ENCODE data around the gene RNU1-4.
"Not testable (repeated sequence)": the region's sequence is repeated elsewhere in the genome, so short reads cannot be mapped to it uniquely, and the experiment has no call there.

Gene RNU1-4

DNA sequence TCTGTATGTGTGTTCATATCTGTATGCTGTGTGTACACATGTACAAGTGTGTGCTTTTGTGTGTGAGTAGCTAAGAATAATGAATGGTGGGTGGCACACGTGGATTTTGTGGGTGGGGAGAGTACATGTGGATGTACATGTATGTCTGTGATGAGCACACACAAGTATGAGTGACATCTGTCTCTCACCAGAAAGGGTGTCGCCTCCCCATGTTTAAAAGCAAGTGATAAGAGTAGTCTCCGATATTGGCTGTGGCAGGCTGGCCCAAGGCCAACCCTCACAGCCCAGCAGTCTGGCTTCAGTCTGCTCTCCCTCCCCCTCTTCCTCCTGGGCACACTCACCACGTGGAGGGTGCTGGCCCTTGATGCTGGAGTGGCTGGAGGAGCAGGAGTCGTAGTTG is 36.7 kb upstream of the RNU1-4 start:
- not testable (repeated sequence) for DNase-seq; H3K27ac Mint-ChIP-seq; H3K4me3 Mint-ChIP-seq; H3K36me3 Mint-ChIP-seq (ENCODE audit: low read depth); H3K27me3 Mint-ChIP-seq (ENCODE audit: low read depth, poor library complexity); H3K9me3 Mint-ChIP-seq; H3K4me1 Mint-ChIP-seq

DNA sequence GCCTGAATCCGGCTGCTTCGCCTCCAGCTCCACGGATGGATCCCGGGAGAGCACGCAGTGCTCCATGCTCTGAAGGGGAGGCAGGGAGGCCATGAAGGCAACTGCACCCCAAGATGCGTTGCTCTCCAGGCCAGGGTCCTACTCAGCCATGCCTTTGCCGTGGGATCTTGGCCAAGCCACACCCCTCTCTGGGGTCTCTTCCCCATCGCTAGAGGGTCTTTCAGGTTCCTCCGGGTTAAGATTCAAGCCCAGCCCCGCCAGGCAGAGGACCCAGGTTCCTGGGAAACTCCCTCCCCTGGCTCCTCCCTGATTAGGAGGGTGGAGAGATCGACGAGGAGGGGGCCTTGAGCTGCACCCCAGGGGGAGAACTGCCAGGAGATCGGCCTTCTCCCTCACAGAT is 36.2 kb upstream of the RNU1-4 start:
- DNase-seq; H3K9me3 Mint-ChIP-seq; H3K27ac Mint-ChIP-seq; H3K4me1 Mint-ChIP-seq; H3K4me3 Mint-ChIP-seq; H3K36me3 Mint-ChIP-seq (ENCODE audit: low read depth); H3K27me3 Mint-ChIP-seq (ENCODE audit: low read depth, poor library complexity): not testable (repeated sequence)

DNA sequence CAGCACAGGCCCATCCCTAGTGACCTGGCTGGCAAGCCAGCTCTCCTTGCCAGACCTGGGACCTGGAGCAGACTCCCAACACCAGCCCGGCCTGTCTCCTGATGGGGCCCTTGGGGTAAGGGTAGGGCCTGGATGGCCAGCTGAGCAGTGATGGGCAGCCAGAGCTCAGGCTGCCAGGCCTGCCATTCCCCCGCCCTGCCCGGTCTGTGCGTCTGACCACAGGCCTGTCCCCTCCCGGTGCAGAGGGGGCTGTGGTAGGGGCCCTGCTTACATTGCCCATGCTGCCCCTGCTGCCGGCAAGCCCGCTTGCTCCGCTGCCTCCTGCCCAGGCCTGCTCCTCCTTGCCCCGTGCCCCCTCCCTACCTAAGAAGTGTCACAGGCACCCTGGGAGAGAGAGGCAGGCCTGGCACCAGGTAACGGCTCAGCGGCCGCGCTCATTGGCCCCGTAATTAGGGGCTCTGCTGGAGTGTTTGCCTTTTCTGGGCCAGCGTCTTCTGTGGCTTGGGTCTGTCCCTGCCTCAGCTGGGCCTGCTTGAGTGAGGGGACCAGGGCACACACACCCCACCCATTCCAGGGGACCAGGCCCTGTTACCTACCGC is 35.7 kb upstream of the RNU1-4 start:
- not testable (repeated sequence) for H3K9me3 Mint-ChIP-seq; H3K4me3 Mint-ChIP-seq; H3K36me3 Mint-ChIP-seq (ENCODE audit: low read depth); DNase-seq; H3K4me1 Mint-ChIP-seq; H3K27me3 Mint-ChIP-seq (ENCODE audit: low read depth, poor library complexity); H3K27ac Mint-ChIP-seq

DNA sequence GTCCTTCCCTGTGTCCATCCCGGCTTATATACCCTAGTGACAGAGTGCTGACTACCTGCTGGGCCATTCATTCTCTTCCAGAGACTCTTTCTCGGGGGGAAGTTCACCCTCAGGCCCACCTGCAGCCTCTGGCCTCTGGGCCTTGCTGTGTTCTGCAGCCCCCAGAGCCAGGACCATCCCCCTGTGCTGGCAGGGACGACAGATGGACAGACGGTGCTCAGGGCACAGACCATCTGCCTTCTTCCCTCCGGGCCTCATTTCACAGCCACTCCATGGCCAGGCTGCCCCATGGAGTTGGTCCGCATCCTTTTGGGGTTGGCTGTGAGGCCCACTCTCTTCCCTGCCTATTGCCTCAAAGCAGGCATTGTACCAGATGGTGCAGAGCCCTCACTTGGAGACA is 34.0 kb upstream of the RNU1-4 start:
- H3K9me3 Mint-ChIP-seq; DNase-seq; H3K27ac Mint-ChIP-seq; H3K4me1 Mint-ChIP-seq; H3K4me3 Mint-ChIP-seq; H3K27me3 Mint-ChIP-seq (ENCODE audit: low read depth, poor library complexity); H3K36me3 Mint-ChIP-seq (ENCODE audit: low read depth): not testable (repeated sequence)

DNA sequence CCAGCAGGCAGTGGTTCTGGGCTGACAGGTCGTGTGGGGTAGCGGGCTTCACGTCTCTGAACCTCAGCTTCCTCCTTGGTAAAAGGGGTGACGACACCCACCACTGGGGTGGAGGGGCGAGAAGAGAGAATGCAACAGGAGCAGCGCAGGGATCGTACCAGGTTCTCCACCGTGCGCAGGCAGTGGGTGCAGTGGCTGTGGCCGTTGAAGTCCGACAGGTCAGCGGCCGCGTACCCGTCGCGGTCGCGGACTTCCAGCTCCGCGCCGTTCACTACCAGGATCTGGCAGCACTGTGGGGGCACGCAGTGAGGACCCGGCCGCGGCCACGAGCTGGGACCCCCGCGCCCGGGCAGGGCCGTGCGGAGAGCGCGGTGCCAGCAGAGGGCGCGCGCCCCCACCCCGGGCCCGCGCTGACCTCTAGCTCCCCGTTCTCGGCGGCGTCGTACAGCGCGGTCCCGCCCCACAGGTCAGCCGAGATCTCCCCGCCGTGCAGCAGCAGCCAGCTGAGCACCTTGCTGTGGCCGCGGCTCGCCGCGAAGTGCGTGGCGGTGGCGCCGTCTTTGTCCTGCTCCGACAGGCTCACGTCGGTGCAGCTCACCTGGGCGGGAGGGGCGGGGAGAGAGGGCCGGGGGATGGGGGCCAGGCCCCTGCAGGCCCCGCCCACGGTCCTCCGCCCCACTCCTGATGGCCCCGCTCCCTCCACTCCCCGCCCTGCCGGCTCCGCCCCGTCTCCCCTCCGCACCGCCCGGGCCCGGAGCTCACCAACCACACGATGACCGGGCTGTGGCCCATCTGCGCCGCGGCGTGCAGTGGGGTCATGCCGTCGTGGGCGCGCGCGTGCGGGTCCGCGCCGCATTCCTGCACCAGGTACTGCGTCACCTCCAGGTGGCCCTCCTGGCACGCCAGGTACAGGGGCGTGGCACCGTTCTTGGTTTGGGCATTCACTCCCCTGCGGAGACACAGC is 32.9 kb upstream of the RNU1-4 start:
- H3K27ac Mint-ChIP-seq; H3K4me1 Mint-ChIP-seq; DNase-seq; H3K4me3 Mint-ChIP-seq; H3K9me3 Mint-ChIP-seq; H3K36me3 Mint-ChIP-seq (ENCODE audit: low read depth); H3K27me3 Mint-ChIP-seq (ENCODE audit: low read depth, poor library complexity): not testable (repeated sequence)

DNA sequence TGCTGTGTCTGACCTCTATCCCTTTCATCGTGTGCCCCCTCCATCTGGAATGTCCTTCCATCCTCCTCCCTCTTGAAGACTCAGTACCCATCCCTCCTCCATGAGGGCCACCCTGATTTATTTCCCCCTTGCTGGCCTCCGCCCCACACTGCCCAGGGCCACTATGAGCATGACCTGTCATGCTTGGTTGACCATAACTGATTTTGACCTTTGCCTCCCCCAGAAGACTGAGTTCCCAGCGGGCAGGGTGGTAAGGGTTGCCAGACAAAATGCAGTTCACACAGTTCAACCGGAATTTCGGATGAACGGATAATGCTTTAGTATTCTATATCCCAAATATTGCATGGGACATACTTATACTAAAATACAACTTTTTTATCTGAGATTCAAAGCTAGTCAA is 31.6 kb upstream of the RNU1-4 start:
- H3K36me3 Mint-ChIP-seq (ENCODE audit: low read depth); H3K27ac Mint-ChIP-seq; H3K9me3 Mint-ChIP-seq; DNase-seq; H3K4me3 Mint-ChIP-seq; H3K27me3 Mint-ChIP-seq (ENCODE audit: low read depth, poor library complexity); H3K4me1 Mint-ChIP-seq: not testable (repeated sequence)

DNA sequence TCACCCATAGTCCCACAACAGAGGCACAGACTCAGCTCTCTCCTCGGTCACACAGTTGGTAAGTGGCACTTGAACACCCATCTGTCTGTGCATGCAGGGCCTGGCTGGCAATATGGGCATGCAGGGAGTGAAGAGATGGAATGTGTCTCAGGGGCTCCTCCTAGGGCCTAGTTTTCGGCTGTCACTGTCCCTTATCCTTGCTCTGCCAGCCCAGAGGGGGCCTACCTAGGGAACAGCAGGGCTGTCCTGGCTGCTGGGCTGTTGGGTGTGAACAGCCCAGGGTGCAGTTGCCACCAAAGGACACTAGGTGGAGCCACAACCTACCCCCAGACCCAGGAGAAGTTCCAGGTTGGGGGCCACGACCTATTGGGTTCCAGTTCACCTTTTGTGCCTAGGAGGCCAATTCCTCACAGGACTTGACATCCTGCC is 30.6 kb upstream of the RNU1-4 start:
- H3K9me3 Mint-ChIP-seq; H3K27me3 Mint-ChIP-seq (ENCODE audit: low read depth, poor library complexity); H3K4me3 Mint-ChIP-seq; H3K36me3 Mint-ChIP-seq (ENCODE audit: low read depth); H3K4me1 Mint-ChIP-seq; DNase-seq; H3K27ac Mint-ChIP-seq: not testable (repeated sequence)

DNA sequence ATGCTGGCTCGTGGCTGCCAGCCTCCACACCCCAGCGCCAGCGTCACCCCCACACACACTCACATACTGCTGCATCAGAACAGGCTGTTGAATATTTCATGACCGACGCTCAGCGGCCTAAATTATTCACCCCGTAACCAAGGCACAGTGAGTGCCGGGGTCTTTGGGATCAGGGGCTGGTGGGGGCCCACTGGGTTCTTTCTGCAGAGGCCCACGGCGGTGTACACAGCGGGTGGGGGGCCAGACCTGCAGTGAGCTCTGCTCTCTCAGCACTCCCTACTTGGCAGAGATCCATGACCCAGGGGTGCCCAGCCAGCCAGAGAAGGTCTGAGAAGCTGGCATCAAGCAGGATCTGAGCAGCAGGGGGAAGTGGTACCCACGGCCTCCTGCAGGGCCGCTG is 29.7 kb upstream of the RNU1-4 start:
- not testable (repeated sequence) for H3K4me1 Mint-ChIP-seq; H3K36me3 Mint-ChIP-seq (ENCODE audit: low read depth); H3K27me3 Mint-ChIP-seq (ENCODE audit: low read depth, poor library complexity); DNase-seq; H3K4me3 Mint-ChIP-seq; H3K27ac Mint-ChIP-seq; H3K9me3 Mint-ChIP-seq

DNA sequence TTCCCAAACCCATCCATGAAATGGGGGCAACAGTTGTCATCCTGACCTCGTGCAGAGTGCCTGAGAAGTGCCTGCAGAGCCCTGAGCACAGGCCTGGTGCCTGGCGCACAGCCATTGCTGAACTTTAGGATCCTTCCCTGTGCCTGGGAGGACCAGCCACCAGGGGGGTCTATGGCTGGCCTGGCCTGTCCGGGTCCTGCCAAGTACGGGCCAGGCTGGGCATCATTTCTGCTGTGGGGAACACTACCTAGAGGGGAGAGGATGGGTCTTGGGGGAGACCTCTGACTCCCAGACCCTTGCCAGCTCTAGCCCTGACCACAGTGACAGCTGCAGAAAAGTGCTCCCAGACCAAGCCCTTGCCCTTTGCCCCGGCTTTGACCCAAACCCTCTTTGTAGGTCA is 28.2 kb upstream of the RNU1-4 start:
- H3K27ac Mint-ChIP-seq; H3K36me3 Mint-ChIP-seq (ENCODE audit: low read depth); H3K9me3 Mint-ChIP-seq; H3K4me3 Mint-ChIP-seq; H3K27me3 Mint-ChIP-seq (ENCODE audit: low read depth, poor library complexity); DNase-seq; H3K4me1 Mint-ChIP-seq: not testable (repeated sequence)

DNA sequence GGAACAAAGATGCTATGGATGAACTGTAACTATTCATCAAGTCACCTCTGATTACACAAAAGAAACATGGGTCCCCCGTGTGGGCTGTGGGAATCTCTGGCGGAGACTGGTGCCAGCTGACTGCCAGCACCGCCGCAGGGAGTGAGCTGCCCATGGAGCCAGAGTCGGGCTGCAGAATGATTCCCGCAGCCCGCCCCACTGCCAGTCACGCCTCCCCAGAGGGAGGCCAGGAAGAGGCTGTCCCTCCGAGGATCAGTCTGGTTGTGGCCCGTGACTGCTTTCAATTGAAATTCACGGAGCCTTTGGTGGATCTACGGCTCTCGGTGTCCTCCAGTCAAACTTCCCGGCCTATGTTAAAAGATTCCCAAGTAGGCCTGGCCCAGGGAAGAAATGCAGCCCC is 27.7 kb upstream of the RNU1-4 start:
- H3K36me3 Mint-ChIP-seq (ENCODE audit: low read depth); DNase-seq; H3K9me3 Mint-ChIP-seq; H3K4me1 Mint-ChIP-seq; H3K27me3 Mint-ChIP-seq (ENCODE audit: low read depth, poor library complexity); H3K4me3 Mint-ChIP-seq; H3K27ac Mint-ChIP-seq: not testable (repeated sequence)

DNA sequence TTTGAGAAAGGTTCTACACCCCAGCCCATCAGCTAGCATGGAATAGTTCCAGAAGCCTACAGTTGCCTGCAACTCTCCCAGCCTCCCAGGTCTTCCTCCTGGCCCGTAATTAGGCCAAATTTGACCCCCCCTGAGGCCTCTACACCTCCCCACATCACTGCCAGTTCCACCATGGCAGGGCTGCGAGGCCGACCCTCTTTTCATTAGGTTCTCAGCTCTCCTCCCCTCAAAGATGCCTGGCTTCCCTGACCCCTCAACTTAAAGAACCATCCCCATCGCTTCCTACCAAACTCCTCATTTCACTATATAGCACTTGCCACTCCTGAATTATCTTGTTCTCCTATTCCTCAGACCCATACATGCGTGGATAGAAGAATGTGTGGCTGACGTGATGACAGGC is 27.3 kb upstream of the RNU1-4 start:
- H3K9me3 Mint-ChIP-seq; H3K36me3 Mint-ChIP-seq (ENCODE audit: low read depth); DNase-seq; H3K27me3 Mint-ChIP-seq (ENCODE audit: low read depth, poor library complexity); H3K27ac Mint-ChIP-seq; H3K4me3 Mint-ChIP-seq: not testable (repeated sequence)
- peaks cover 11% of the 10 kb centered on the region for H3K4me1 Mint-ChIP-seq

DNA sequence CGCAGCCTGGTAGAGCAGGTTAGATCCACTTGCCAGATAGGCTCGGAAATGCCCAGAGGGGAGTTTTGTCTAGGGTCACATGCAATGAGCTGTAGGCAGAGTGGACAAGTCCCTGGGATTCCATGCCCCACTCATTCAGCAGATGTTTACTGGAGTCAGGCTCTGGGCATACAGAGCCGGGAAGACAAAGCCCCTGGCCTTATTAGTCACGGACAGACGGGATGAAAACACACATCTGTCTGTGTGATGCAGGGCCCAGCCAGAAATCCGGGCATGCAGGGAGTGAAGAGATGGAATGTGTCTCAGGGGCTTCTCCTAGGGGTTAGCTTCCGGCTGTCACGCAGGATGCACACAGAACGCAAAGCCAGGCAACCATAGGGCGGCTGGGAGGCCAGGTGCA is 26.8 kb upstream of the RNU1-4 start:
- not testable (repeated sequence) for H3K4me3 Mint-ChIP-seq; H3K9me3 Mint-ChIP-seq; H3K27ac Mint-ChIP-seq; H3K27me3 Mint-ChIP-seq (ENCODE audit: low read depth, poor library complexity); H3K36me3 Mint-ChIP-seq (ENCODE audit: low read depth); DNase-seq
- peaks cover 13% of the 10 kb centered on the region for H3K4me1 Mint-ChIP-seq
